Measurements from ENCODE around the gene TRABD. TPM values are rescaled to one million over a fixed set of nuclear protein-coding genes. Genes with fewer than 3 reads are reported as not detected.
"Not testable (repeated sequence)": the region's sequence is repeated elsewhere in the genome, so short reads cannot be mapped to it uniquely, and the experiment has no call there.

The TRABD gene, protein sequence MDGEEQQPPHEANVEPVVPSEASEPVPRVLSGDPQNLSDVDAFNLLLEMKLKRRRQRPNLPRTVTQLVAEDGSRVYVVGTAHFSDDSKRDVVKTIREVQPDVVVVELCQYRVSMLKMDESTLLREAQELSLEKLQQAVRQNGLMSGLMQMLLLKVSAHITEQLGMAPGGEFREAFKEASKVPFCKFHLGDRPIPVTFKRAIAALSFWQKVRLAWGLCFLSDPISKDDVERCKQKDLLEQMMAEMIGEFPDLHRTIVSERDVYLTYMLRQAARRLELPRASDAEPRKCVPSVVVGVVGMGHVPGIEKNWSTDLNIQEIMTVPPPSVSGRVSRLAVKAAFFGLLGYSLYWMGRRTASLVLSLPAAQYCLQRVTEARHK
- total RNA-seq = 10 to 100 TPM; 22.4 to 71.4 (median 27.1) TPM

DNA sequence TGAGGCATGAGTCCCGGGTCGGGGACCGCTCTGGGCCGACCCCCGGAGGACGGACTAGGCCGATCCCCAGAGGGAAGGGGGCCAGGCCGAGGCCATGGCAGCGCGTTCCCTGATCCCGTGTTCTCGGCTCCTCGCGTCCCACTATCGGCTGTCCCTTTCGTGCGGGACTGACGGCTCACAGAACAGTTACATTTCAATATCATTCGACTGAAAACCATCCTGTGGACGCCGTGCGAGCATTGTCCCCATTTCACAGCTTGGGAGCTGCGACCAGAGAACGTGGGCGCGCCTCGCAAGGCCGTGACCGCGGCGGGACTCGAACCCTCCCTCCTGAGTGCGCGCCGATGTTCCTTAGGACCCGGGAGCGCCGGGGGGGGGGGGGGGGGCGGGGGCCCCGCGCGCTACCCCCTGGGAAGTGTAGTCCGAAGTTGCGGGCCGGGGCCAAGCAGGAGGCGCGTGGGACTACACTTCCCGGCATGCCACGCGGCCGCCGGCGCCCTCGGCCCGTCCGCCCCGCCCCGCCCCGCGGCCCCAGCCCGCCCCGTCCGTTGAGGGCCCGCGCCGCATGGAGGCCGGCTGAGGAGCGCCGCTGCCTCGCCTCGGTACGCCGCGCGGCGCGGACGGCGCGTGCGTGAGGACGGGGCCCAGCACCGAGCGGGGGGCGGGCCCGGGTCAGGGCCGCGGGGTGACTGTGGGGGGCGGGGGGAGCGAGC, at the start of gene TRABD:
Gene TRABD (plus strand): TSS at position 539 of the 713 bp plus-strand sequence. CDS start 7,148 bp downstream, outside the sequence.
- Histone ChIP-seq H3K4me1 (peaks cover 0 to 55% (median 31%) of the 10 kb centered on the region in 4 donors), H3K4me3 (peak within 1 kb of the TSS; percentile 51 to 68 (median 61)), H3K36me3 (no peaks in the 10 kb centered on the region), H3K9me3 (no peaks in the 10 kb centered on the region), H3K27ac (peak within 1 kb of the TSS; percentile 11 to 77 (median 74)), H3K27me3 (no peaks in the 10 kb centered on the region)
- peak; percentile 65 to 74 for DNase-seq (ENCODE audit: low spot score in 2 of 2)
- no peak for TF ChIP-seq POLR2A (IDR thresholded peaks at IDR 0.05)
- peak in 1 of 2 donors; percentile 31 for TF ChIP-seq EP300 (IDR thresholded peaks at IDR 0.05)
- TF ChIP-seq, protein P1, sequence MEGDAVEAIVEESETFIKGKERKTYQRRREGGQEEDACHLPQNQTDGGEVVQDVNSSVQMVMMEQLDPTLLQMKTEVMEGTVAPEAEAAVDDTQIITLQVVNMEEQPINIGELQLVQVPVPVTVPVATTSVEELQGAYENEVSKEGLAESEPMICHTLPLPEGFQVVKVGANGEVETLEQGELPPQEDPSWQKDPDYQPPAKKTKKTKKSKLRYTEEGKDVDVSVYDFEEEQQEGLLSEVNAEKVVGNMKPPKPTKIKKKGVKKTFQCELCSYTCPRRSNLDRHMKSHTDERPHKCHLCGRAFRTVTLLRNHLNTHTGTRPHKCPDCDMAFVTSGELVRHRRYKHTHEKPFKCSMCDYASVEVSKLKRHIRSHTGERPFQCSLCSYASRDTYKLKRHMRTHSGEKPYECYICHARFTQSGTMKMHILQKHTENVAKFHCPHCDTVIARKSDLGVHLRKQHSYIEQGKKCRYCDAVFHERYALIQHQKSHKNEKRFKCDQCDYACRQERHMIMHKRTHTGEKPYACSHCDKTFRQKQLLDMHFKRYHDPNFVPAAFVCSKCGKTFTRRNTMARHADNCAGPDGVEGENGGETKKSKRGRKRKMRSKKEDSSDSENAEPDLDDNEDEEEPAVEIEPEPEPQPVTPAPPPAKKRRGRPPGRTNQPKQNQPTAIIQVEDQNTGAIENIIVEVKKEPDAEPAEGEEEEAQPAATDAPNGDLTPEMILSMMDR (IDR thresholded peaks at IDR 0.05) = peak in 1 of 5 experiments; percentile 8
- 2 to 3% methylated on average over 20 to 52 of the region's 90 CpGs for WGBS, 2 donors

DNA sequence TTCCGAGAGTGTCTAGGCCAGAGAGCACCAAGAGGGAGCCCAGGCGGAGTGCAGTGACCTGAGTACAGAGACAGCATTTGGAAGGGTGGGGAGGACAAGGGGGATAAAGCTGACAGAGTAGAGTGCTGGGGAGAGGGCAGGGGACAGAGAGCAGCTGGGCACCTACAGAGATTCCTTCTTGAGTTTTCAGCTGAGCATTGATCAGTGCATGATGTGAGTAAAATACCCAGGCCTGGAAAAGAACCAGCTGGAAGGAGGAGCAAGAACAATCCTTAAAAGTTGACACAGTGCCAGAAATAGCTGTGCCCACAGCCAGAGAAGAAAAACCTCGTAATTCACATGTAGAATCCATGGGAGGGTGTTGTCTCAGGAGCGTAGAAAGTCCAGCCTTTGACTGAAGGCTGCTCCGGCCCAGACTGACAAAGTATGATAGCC, 49.1 kb upstream of the TRABD start:
- WGBS, 2 donors = 54 to 65% methylated on average over 5 of the region's 5 CpGs
- Histone ChIP-seq H3K36me3 (no peaks in the 10 kb centered on the region), H3K4me3 (no peak overlapping the region), H3K27me3 (peaks cover 0 to 4% of the 10 kb centered on the region in 2 donors), H3K9me3 (no peaks in the 10 kb centered on the region), H3K27ac (no peak overlapping the region), H3K4me1 (no peaks in the 10 kb centered on the region)
- DNase-seq (ENCODE audit: low spot score in 2 of 2) = no peak
- TF ChIP-seq EP300 (IDR thresholded peaks at IDR 0.05) (no peak), POLR2A (IDR thresholded peaks at IDR 0.05) (no peak)
- TF ChIP-seq, protein P1 (IDR thresholded peaks at IDR 0.05) = no peak

DNA sequence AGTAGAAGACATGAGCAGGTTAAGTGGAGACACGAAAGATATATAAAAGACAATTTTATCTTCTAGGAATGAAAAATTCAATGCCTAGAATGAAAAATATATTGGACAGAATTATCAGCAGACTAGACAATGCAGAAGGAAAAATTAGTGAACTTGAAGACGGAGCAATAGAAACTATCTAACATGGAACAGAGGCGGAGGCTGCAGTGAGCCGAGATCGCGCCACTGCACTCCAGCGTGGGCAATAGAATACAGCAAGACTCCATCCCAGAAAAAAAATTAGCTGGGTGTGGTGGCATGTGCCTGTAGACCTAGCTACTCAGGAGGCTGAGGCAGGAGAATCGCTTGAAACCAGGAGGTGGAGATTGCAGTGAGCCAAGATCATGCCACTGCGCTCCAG, 48.4 kb upstream of the TRABD start:
- DNase-seq (ENCODE audit: low spot score in 2 of 2) = not testable (repeated sequence)

DNA sequence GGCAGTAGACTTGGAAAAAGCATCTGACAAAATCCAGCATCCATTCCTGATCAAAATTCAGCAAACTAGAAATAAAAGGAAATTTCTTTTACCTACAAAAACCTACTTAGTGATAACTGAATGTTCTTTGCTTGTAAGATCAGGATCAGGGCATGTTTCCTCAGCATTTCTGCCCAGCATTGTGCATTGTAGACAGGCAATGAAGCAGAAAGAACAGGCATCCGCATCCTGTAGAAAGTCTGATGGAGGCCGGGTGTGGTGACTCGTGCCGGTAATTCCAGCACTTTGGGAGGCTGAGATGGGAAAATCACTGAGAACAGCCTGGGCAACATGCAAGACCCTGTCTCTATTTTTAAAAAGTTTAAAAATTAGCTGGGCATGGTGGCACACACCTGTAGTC, 47.7 kb upstream of the TRABD start:
- Histone ChIP-seq H3K36me3 (no peaks in the 10 kb centered on the region), H3K4me1 (no peaks in the 10 kb centered on the region), H3K9me3 (no peaks in the 10 kb centered on the region), H3K27ac (no peak overlapping the region), H3K27me3 (peaks cover 0 to 4% of the 10 kb centered on the region in 2 donors), H3K4me3 (no peak overlapping the region)
- no peak for TF ChIP-seq POLR2A (IDR thresholded peaks at IDR 0.05)
- TF ChIP-seq, protein P1 (IDR thresholded peaks at IDR 0.05) = no peak
- no peak for TF ChIP-seq EP300 (IDR thresholded peaks at IDR 0.05)
- 94 to 95% methylated on average over 4 of the region's 4 CpGs for whole genome bisulfite sequencing, 2 donors
- no peak for DNase-seq (ENCODE audit: low spot score in 2 of 2)

More for the DNA sequence above, 48.4 kb upstream of the TRABD start:
- not testable (repeated sequence) for H3K9me3 ChIP-seq, H3K27me3 ChIP-seq, H3K27ac ChIP-seq, H3K4me1 ChIP-seq, H3K36me3 ChIP-seq, H3K4me3 ChIP-seq
- WGBS, 2 donors = 94 to 96% methylated on average over 9 of the region's 9 CpGs

DNA sequence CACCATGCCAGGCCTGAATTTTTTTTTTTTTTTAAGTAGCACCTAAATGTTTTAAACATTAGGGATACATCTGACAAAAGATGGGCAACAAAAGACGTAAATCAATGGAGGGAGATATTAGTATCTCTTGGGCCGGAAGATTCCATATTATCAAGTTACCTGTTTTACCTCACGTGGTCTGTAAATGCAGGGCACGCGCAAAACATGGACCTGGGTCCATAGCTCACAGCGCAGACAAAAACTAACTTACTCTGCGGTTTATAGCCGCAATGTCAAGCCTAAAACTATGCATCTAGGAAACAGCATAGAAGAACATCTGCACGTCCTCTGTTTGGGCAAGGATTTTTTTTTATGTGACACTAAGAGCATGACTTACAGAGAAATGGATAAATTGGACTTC, 46.7 kb upstream of the TRABD start:
- TF ChIP-seq, protein P1 (IDR thresholded peaks at IDR 0.05) = no peak
- TF ChIP-seq EP300 (IDR thresholded peaks at IDR 0.05) = no peak
- TF ChIP-seq POLR2A (IDR thresholded peaks at IDR 0.05) = no peak
- no peak overlapping the region for H3K4me3 ChIP-seq

More for the DNA sequence above, 46.7 kb upstream of the TRABD start:
- Histone ChIP-seq H3K9me3 (no peaks in the 10 kb centered on the region), H3K4me1 (no peaks in the 10 kb centered on the region), H3K27me3 (peaks cover 0 to 4% of the 10 kb centered on the region in 2 donors), H3K36me3 (no peaks in the 10 kb centered on the region), H3K27ac (no peak overlapping the region)
- 84 to 89% methylated on average over 9 of the region's 9 CpGs for WGBS, 2 donors
- DNase-seq (ENCODE audit: low spot score in 2 of 2) = no peak
